ENCODE data around the gene DPF3.

DPF3 gene

DNA sequence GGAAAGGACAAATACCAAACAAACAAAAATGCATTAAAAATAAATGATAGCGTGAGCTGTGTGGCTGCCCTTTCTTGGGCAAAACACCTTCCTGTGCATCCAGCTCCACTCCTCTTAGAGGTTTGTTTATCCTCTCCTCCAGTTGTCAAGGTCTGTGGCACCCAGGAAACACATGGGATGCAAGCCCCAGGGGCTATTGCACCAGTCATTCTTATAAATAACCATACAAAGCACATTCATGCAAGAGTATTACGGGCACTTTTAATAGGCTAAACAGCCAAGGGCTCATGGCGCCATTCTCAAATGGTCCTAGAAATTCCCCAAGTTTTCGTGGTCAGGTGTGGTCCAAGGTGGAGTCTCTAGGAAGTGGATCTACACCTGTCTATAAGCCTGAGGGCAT is 257.0 kb downstream of the DPF3 start:
- DNase-seq, result no peak

DNA sequence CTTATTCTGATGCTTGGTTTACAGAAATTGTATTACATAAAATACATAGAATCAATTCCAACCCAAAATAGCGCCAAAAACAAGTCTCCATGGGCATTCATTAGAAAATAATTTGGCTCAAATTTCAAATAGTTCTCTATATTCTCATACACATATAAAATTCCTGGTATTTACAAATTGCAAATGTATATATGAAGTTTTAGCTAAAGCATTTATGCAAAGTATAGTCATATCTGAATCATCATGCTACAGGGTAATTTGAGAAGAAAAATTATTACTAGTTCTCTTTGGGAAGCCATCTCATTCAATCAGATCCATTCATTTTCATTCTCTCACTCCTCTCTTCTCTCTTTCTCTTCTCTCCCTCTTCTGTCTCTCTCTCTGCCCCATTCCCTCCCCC is 257.8 kb downstream of the DPF3 start:
- DNase-seq, result no peak

DNA sequence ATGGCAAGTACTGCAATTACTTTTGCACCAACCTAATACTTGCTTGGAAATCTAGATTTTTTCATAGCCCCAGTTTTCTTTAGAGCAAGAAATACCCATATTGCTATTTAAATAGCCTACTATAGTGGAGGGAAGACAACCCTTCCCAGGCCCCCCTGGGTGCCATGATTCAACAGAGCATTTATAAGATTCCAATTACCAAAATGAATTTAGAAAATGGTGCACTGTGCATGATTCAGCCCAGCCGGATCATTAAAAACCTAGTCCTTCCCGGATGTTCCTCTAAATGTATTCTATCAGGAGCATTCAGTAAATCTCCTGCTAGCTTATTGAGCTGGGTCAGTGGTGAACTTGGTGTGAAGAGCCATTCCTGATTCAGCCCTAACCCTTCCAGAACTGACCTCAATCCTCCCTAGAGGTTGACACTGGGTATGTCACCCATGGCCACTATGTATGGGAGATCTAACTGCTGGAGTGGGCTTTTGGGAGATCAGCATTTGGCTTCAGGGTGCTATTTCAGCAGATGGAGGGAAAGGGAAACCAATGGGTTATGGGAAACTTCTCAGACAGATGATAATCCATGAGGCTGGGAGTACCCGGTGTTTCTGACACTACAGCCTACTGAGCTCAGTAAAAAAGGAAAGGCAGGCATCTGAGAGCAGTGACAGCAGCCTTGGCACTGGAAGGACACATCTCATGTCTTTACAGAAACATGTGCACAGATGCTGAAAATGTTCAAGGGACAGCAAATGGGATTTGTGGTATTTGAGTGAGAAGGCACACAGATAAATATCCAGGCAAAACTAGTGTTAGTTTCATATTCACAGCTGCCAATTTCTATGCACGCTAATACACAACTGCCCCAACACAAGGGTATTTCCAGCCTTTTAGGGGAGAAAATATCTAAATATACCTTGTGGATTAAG is 258.9 kb downstream of the DPF3 start:
- DNase-seq, result no peak

DNA sequence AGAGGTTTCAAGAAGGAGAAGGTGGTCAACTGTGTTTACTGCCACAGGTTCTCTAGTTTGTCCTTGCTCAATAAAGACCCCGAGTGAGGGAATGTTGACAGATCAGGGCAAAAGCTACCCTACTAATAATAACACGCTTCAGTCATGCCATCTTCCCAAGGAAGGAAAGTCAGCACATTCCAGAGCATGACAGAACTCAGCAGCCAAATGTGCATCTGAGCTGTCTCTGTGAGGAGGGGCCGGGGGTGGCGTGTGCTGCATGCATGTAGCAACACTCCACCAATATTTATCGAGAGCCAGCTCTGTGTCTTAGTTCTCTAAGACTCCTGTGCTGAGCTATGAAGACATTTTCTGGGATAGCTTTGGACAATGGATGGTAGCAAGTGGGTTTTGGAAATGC is 260.4 kb downstream of the DPF3 start:
- DNase-seq, result no peak

DNA sequence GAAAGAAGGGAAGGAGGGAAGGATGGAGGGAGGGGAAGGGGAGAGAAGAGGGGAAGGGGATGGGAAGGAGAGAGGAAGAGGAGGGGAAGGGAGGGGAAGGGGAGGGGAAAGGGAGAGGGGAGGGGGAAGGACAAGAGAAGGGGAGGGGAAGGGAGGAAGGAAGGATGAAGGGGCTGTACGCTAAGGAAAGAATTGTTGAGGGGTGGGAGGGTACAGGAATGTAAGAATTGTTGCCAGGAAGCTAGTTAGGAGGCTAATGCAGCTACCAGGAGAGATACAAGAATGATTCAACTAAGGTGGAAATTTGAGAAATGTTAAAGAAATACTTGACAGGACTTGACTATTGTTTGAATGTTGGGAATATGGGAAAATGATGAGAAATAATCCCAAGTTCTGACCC is 261.2 kb downstream of the DPF3 start:
- no peak for DNase-seq

DNA sequence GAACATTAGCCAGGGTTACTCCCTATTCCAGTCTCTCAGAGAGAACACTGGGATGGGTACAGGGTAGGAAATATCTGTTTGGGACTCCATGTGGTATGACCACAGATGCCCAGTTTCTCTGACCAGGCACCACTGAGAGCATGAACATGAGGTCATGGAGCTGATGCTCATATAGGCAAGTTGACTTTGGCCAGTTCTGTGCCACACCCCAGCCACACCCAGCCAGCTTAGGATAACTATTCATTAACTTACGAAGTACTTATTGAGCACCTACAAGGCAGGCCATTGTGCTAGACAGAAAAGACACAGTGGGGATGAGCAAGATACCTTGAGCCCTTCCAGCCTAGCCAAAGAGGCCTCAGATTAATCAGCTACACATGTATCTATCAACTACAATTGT is 262.5 kb downstream of the DPF3 start:
- no peak for DNase-seq

DNA sequence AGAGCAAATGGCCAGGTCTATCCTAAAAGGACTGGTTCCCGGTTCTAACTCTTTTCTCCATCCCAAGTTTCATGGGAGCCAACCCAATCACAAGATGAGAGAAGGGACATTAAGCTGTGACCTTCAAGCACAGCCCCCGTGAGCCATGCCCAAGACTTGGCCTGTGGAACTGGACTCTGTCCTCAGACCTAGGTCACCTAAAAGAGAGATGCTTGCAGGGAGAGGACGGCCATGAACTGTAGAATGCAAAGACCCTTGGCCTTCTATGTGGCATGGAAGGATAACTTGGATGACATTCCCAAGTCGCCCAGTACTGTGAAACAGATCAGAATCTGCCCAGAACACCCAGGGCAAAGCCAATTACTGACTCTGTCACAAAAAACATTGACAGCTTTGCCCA is 263.5 kb downstream of the DPF3 start:
- DNase-seq, result no peak

DNA sequence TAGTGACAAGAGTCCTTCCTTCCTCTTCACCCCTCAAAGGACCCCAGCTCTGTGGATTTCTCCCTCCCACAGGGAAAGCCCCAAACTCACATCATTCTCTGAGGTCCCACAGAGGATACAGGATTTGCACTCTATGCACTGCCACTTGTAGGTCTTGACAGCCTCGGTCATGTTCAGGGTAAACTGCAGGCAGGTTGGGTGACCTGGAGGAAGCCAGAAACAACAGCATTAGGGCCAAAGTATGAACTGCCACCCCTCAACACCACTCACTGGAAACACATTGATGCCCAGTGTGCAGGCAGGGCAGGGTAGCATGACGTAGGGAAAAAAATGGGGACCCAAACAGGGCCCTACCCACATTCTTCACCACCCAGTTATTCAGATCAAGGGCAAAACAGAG is 264.4 kb downstream of the DPF3 start:
- DNase-seq, result no peak

DNA sequence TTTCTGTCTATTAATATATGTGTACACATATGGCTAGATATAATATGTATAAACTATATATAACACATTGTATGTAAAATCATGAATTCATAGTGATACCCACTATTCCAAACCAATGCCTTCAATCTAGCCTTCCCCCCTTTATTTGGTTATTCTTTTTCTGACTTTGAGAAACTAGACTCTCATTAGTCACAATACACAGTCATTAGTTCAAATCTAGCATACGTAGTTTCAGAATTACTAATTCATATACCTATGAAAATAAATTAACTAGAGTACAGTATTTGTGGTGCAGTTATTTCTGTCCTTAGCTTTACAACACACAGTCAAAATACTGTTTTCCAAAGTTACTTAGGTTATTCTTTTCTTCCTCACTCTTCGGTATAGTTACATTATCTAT is 268.2 kb downstream of the DPF3 start:
- no peak for DNase-seq

DNA sequence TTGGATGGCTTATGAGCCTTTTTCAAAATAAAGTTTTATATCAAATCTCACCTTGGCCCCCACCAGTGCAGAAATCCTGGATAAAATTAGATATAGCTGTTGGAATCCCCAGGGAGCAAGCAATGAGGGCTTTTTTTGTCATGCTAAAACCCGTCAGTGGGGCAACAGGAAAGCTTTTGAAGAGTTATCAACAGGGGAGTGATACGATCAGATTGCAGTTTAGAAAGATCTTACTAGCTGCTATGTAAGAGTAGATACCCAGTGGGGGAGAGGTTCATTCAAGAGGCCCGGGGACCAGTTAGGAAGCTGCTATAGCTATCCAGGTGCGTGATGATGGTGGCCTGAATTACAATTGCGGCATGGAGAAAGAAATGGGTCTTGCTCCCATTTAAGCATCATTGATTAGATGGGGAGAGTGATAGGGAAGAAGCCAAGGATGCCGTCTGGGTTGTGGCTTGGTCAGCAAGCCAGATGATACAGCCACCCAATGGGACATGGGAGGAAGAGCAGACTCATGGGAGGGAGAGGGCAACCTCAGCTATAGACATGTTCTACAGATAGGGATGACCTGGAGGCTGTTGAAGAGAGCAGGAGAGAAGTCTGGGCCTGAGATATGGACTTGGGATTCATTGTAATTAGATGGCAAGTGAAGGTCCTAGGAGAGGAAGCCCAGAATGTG is 272.4 kb downstream of the DPF3 start:
- DNase-seq, result no peak

DNA sequence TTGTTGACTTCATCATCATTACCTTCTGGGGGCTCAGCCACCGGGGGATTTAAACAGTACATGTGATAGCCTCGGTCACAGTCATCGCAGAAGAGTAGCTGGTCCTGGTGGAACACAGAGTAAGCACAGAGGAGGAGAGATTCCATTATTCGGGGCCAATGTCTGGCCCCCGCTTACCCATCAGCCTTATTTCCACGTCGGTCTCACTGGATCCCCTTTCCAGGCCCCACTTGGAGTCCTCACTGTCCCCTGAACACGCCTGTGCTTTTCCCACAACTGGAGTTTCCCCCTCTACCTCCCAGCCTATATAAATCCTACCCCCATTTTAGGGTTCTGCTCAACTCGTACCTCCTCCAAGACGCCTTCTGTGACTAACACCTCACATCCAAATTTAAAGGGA is 274.0 kb downstream of the DPF3 start:
- no peak for DNase-seq

DNA sequence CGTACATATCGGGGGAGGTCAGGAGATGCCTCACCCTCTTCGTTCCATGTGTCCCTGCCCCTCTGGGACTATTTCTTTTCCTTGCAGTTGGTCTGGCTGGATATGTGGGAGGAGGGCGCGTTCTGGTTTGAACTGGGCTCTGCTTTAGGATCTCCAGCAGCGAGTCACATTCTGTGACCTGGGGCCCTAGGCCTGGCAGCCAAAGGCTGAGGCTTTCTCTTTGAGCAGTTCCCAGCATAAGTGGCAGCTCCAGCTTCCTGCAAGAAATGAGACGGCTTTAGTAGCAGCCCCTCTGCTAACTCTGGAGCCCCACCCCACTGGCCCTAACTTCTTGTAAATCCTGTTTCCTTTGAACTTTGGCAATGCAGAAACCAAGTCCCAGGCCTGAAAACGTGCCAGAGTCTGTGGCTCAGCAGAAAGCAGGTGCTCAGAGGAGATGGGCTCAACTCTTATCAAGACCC is 274.8 kb downstream of the DPF3 start:
- DNase-seq, result no peak

DNA sequence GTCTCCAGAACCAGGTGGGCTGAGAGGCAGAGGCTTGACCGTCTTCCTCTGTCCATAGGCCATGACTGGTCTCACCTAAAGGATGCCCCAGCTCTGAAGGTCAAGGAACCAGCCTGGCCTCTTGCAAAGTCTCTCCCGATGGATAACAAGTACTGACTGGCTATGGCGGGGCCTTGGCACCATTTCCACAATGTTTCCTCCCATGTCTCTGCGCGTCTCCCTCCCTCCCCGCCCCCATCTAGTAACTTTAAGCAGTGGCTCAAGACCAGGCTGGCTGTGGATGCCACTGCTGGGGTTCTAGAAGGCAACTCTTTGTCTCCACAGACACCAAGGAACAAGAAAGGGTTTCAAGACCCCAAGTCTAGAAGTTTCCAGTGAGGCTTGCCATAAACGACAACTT is 275.5 kb downstream of the DPF3 start:
- no peak for DNase-seq

DNA sequence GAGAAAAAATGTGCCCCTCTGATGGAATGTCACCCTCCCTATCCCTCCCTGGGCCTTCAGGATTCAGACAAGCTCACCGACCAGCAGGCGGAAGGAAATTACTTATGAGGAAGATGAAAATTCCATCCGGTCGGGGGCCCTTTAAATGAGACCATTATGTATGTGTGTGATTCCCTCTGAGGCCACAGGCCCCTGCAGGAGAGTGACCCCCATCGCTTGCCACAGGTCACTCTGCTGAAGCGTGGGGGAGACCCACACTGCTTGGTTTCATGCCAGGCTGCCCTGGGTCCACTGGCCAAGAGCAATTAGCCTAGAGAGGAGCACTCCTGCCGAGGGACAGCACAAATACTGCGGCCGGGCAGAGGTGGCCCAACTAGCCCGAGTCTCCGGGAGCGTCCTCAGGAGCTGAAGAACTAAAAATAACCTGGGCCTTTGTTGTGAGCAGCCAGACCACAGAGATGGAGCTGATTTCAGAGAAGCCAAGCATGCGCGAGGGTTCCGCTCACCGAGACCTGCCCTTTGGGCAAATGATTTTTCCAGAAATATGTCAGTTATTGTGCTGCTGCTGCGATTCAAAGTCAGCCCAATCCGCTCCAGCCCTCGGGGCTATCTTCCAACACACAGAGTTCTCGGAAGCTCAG is 276.4 kb downstream of the DPF3 start:
- DNase-seq, result no peak

DNA sequence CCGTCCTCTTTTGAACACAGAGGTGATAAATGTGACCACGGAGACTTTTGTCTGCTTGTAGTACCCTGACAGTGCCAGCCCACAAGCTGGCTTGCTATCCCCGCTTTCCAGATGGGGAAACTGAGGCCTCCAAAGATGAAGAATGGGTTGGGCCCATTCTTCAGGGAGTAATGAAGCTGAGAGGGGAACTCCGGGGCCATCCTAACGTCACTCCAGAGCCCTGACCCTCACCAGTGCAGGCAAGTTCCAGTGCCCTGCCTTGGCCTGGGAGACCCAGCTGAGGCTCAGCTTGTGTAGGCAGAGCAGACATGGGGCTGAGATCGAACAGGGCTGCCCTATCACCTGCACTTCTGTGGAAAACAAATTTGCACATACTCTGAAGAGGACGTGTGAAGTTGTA is 277.1 kb downstream of the DPF3 start:
- DNase-seq, result no peak

DNA sequence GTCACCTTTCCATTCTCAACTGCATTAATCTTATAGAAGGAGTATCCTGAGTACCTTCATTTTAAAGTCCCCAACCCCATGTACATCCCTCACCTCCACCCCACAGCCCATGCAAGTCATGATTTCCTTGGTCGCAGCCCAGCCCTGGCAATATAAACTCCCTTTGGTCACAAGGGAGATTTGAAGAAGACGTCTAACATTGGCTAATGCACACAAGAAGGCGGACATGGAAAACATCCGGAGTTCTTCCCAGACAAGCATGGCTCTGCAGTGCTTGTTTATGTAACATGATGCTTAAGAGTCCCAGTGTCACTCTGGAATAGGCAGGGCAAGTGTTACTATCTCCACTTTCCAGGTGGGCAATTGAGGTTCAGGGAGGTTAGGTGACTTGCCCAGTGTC is 277.6 kb downstream of the DPF3 start:
- DNase-seq, result no peak

DNA sequence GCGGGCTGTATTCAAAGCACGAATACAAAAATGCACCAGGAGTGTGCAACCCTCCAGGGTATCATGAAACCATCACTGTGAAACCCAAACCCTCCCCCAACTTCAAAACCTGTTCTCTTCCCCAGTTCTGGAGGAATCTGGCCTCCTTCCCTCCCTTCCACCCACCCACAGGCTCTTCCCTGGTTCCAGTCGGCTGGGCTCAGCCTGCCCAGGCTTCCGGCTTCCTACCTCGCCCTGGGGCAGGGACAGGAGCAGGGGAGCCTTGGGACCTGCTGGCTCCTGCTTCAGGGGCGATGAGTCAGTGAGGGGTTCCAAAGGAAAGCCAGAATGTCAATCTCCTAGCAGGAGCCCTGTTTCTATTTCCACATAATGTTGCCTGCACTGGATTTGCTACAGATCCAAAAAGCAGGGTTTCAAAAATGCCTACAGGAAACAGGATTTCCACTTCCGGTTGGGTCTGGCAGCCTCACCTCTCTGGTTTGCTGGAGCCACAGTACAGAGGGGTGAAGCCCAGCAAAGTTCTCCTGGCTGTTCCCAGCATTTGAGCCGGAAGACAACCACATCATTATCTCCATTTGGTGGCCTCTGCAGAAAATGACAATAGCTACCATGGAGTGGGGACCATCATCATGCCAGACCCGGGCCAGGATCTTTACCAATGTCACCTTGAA is 278.3 kb downstream of the DPF3 start:
- no peak for DNase-seq

DNA sequence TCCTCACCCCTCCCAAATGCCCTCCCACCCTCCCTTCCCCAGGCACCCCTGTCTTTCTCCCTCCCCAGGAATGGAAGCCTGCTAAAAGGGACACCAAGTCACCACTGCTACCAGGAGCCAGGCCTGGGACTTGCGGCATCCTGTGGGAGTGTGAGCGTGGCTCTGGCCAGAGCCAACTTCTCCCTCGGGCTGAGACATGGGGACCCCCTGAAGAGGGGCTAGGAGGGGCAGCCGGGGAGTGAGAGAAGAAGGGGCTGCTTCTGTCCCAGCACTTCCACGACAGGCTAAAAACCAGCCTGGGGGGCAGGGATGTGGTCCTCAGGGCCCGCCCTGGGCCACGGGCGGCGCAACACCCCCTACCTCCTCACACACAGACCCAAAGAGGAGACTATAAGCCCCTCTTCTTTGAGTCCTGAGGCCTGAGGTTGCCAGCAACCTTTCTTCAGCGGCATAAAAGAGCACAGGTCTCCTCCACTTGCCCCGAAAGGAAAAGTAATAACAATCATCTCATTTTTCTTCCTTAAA is 278.9 kb downstream of the DPF3 start:
- no peak for DNase-seq

DNA sequence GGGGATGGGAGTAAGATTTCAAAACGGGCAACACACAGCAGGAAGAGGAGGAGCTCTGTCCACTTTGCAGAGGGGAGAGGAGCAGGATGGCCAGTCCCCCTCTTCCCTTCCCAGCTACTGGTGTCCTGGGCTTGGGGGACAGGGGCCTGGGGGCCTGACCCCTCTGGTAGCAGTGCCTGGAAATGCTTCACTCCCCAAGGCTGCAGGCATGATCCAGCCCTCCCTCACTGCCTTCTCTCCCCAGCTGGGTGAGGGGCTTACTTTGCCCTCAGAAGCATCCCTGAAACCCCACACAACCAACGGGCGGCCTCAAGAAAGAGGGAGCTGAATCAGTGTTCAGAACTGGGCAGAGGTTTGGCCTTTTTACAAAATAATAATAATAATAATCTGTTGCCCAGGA is 279.5 kb downstream of the DPF3 start:
- no peak for DNase-seq

DNA sequence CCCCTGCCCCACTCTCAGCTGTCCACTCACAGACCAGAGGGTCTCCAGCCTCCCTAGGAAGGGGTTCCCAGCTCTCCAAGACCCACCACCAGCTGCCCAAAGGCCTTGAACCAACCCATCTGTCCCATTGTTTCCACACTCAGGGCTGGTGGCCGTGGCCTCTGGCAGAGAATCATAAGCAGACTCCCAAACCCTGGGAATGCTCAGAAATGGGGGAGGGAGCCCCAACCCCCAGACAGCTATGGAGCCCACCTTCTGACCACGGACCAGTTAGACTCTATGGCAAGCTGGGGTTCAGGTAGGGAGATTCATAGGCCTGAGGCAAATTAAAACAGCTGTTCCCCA is 280.0 kb downstream of the DPF3 start:
- no peak for DNase-seq

DNA sequence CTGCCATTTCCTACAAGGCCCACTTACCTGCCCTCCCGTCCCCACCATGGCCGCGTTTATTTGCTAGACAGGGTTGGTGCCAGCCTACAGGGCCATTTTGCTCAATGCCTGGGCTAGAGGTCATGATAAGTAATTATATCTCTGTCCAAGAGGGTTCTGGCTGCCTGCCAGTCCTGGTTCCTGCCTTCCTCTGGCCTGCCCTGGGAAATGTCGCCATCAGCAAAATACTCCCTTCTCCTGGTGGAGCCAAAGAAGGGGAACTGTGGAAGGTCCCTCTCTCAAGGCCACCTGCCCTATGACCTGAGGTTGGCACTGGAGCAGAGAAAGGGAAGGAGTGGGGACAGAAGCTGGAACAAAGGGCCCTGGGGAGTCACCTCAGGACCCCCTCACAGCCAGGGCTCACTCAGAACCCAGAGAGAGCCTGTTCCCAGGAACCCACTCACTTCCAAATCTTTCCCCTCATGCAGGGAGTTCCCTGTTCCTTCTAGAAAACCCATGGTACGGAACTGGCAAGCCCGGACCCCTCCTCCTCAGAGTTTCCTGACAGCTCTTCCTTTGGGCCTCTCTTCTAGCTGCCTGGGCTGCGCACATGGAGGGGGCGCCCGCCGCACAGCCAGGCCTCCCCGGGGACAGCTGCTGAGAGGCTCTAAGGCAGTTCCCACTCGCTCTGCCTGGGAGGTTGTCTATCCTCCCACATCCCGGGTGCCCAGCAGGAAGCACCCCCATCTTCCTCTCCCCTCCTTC is 280.5 kb downstream of the DPF3 start:
- DNase-seq, result peak in 1 of 2 donors; percentile 16

DNA sequence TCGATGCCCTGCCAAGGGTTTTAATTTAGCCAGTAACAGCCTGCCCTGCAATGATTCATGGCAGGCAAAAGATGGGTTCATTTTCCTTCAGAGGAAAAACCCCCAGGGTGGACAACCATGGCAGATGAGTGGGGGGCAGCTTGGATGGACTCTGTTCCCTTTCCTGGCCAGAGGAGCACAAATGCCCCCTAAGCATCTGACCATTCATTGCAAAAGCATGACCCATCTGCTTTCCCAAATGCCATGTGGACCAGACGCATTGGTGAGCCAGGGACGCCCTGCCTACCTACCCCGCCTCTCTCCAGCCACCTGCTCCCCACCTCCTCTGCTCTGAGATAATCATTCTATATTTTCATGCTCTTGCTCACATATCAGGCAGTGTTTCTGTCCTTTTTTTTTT is 281.9 kb downstream of the DPF3 start:
- DNase-seq, result no peak

Data from inflammatory macrophage (primary cell).